GM12878 (cell line): ENCODE results near the gene REXO2. TPM values are rescaled to one million over a fixed set of nuclear protein-coding genes. Genes with fewer than 3 reads are reported as not detected.

Experiments used
- ATAC-seq: fragments of 200-7000 bp; cut with Tn5 transposase; 3 replicates; pipeline ENCODE4 v1.9.1; 2020; ENCODE audit warnings: mild to moderate bottlenecking, moderate library complexity
- BruUV-seq: library from RNA; stranded (reverse); fragments of 400-500 nt; replicated peaks from 2 replicates; lab custom pipeline; 2021; lab: Mats Ljungman, UMichigan
- CTCF ChIA-PET: fragments of 300-600 bp; sonication (Branson Sonifier 250); formaldehyde crosslinking; extraction: SDS; loops from one replicate; lab custom pipeline; 2021; ENCODE audit warnings: inconsistent platforms; lab: Yijun Ruan, JAX
- POLR2A ChIA-PET: fragments of 350-600 bp; formaldehyde crosslinking; extraction: SDS; loops from one replicate; lab custom pipeline; 2021; ENCODE audit warnings: inconsistent platforms; lab: Charles Lee
- RAD21 ChIA-PET: fragments of 300-600 bp; sonication (Branson Sonifier 250); formaldehyde crosslinking; loops from one replicate; lab custom pipeline; 2023; ENCODE audit warnings: antibody characterized with exemption; ENCODE audit not compliant: unreplicated experiment; lab: Charles Lee
- SMC1A ChIA-PET: fragments of 300-600 bp; sonication (Branson Sonifier 250); formaldehyde crosslinking; loops from one replicate; lab custom pipeline; 2023; ENCODE audit not compliant: unreplicated experiment, uncharacterized antibody; lab: Charles Lee
- DNase-seq: peaks from one replicate; pipeline ENCODE4 v3.0.0-alpha.2; 2011; ENCODE audit warnings: low read depth, low spot score
- FAIRE-seq: peaks from 3 replicates; lab custom pipeline; 2011; peaks lifted over from hg19 to GRCh38; lab: Jason Lieb, UNC
- H2AFZ ChIP-seq: 2 replicates; pipeline ENCODE4 v1.6.0; 2011; ENCODE audit warnings: low read depth, low read length, control low read depth; ENCODE audit not compliant: control insufficient read depth
- H3K27ac ChIP-seq: 2 replicates; pipeline ENCODE4 v1.5.1; 2011; ENCODE audit warnings: control low read depth; ENCODE audit not compliant: control insufficient read depth, insufficient read depth
- H3K27me3 ChIP-seq, 2 experiments: replicated peaks in 1 of 2; 2 replicates each; pipeline versions ENCODE4 v1.6.0 to v1.6.1; 2011; ENCODE audit warnings: low read length in 1 of 2; ENCODE audit not compliant: control insufficient read depth in 2 of 2, insufficient read depth in 2 of 2
- H3K36me3 ChIP-seq, 2 experiments: 2 replicates each; pipeline ENCODE4 v1.5.1; 2011; ENCODE audit warnings: low read length in 1 of 2; ENCODE audit not compliant: control insufficient read depth in 2 of 2, insufficient read depth in 2 of 2
- H3K4me1 ChIP-seq: 2 replicates; pipeline ENCODE4 v1.6.1; 2011; ENCODE audit warnings: mild to moderate bottlenecking, low read length, moderate library complexity, mixed read lengths; ENCODE audit not compliant: control insufficient read depth, insufficient read depth
- H3K4me2 ChIP-seq: 2 replicates; pipeline ENCODE4 v1.6.0; 2011; ENCODE audit warnings: control low read depth; ENCODE audit not compliant: control insufficient read depth, insufficient read depth
- H3K4me3 ChIP-seq: fragments of 200-600 bp; sonication (generic); 2 replicates; pipeline ENCODE4 v1.5.1; 2016
- H3K79me2 ChIP-seq: 2 replicates; pipeline ENCODE4 v1.6.0; 2011; ENCODE audit warnings: low read length; ENCODE audit not compliant: control insufficient read depth, insufficient read depth
- H3K9ac ChIP-seq: 2 replicates; pipeline ENCODE4 v1.8.0; 2011; ENCODE audit warnings: low read length, control low read depth, mixed read lengths; ENCODE audit not compliant: control insufficient read depth, insufficient read depth
- H3K9me3 ChIP-seq: replicated peaks from 3 replicates; pipeline ENCODE4 v1.5.1; 2011; ENCODE audit warnings: mild to moderate bottlenecking, low read length; ENCODE audit not compliant: control insufficient read depth, insufficient read depth
- H4K20me1 ChIP-seq: 2 replicates; pipeline ENCODE4 v1.6.0; 2011; ENCODE audit not compliant: control insufficient read depth, insufficient read depth
- MEF2B ChIP-seq: fragments of 450-650 bp; IDR thresholded peaks from 2 replicates; pipeline ENCODE4 v1.6.1; 2018; ENCODE audit warnings: mild to moderate bottlenecking, moderate library complexity; ENCODE audit not compliant: partially characterized antibody, poor library complexity, severe bottlenecking
- NBN ChIP-seq: fragments of 450-650 bp; IDR thresholded peaks from 2 replicates; pipeline ENCODE4 v1.6.1; 2016
- SMARCA5 ChIP-seq: fragments of 450-650 bp; IDR thresholded peaks from 2 replicates; pipeline ENCODE4 v1.6.1; 2017; ENCODE audit warnings: mild to moderate bottlenecking
- TCF3 ChIP-seq: IDR thresholded peaks from 2 replicates; pipeline ENCODE4 v1.6.1; 2012; ENCODE audit warnings: low read depth, mild to moderate bottlenecking, low read length, borderline replicate concordance; ENCODE audit not compliant: insufficient read depth
- WGBS: methylation state at CpG from one replicate; pipeline ENCODE4 v1.1.6; 2016; ENCODE audit warnings: low lambda C conversion rate; ENCODE audit not compliant: insufficient replicate concordance, insufficient coverage; ENCODE audit errors: missing lambda C conversion rate; 5-methylcytosine and 5-hydroxymethylcytosine counted together
- in situ Hi-C: fragments of 300-500 bp; cut with MboI; formaldehyde crosslinking; loops from 9 replicates; pipeline ENCODE4 v1.14.3; 2018; ENCODE audit warnings: mixed read lengths
- intact Hi-C: fragments of 100-400 bp; cut with micrococcal nuclease; formaldehyde crosslinking; loops from one replicate; pipeline ENCODE4 v1.14.2; 2022; ENCODE audit not compliant: unreplicated experiment
- polyA plus RNA-seq, 11 experiments: library from polyadenylated mRNA; depleted of rRNA in 4 of 11; unstranded in 6 of 11; stranded (reverse) in 5 of 11; fragments of >200 nt; fragmentation: Nextera tagmentation in 4 of 11; fragmentation: Illumina TruSeq in 1 of 11; extraction: Ambion mirVana in 4 of 11; extraction: Trizol in 1 of 11; gene quantifications; 1 replicate in 1 of 11; 2 replicates in 10 of 11; pipeline versions ENCODE4 v1.2.1 to v1.2.3, GENCODE V29; 2011 to 2016; ENCODE audit warnings: inconsistent platforms in 2 of 11, missing spikeins in 2 of 11, low read depth in 1 of 11
- total RNA-seq, 4 experiments: library from RNA; depleted of rRNA in 3 of 4; stranded (reverse); fragments of >200 nt in 3 of 4; fragmentation: Illumina TruSeq in 1 of 4; extraction: Trizol in 1 of 4; gene quantifications; 2 replicates each; pipeline versions ENCODE4 v1.2.1 to v1.2.3, GENCODE V29; 2013 to 2021
- TF ChIP-seq, protein P1 (sequence below): IDR thresholded peaks from 2 replicates; pipeline ENCODE4 v1.6.1; 2011; ENCODE audit warnings: borderline replicate concordance, low read depth, mild to moderate bottlenecking, moderate library complexity, low read length; ENCODE audit not compliant: insufficient read depth, poor library complexity, severe bottlenecking
- TF ChIP-seq, protein P2 (sequence below): fragments of 450-650 bp; IDR thresholded peaks from 2 replicates; pipeline ENCODE4 v1.6.1; 2016; ENCODE audit warnings: mild to moderate bottlenecking, moderate library complexity, borderline replicate concordance

REXO2 gene
- total and polyA plus RNA-seq, 10 of the 15 experiments (the other 5 are each of a cell fraction or from before 2014, with no cell fraction given), result 3.3 to 12.5 (median 5.3) TPM

DNA sequence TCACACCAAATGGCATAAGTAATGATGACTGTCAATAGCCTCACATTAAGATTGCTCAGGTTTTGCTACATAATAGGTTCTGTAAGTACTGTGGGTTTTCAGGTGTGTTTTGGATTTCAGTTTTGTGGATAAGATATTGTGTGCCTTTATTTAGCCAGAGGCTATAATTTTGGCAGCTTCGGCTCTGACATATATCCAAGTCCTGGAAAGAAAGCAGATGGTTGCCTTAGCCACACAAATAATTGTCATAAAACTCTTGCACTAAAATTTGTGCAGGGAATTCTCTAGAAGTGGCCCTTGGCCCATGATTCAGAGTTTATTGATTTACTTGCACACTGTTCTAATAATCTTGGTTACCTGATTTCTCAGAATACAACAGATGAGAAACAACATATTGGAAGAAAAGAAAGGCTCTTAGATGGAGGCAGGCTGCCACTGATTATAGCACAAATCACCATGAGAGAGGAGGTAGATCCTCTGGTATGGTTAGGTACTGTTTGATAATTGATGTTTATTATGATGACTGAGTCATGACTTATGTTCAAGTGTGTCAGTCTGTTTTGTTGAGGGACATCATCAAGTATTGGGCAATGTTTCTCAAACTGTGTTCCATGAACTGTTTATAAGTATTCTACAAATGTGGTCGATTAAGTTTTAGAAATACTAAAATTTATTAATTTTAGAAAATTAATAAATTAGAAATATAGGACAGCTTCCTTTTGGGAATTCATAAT lies 9.6 kb downstream of the REXO2 start (continued):
- no peak for TF ChIP-seq MEF2B
- TF ChIP-seq, protein P1, sequence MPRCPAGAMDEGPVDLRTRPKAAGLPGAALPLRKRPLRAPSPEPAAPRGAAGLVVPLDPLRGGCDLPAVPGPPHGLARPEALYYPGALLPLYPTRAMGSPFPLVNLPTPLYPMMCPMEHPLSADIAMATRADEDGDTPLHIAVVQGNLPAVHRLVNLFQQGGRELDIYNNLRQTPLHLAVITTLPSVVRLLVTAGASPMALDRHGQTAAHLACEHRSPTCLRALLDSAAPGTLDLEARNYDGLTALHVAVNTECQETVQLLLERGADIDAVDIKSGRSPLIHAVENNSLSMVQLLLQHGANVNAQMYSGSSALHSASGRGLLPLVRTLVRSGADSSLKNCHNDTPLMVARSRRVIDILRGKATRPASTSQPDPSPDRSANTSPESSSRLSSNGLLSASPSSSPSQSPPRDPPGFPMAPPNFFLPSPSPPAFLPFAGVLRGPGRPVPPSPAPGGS, result no peak

DNA sequence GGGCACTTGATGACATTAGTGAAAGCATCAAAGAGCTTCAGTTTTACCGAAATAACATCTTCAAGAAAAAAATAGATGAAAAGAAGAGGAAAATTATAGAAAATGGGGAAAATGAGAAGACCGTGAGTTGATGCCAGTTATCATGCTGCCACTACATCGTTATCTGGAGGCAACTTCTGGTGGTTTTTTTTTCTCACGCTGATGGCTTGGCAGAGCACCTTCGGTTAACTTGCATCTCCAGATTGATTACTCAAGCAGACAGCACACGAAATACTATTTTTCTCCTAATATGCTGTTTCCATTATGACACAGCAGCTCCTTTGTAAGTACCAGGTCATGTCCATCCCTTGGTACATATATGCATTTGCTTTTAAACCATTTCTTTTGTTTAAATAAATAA lies 10.6 kb downstream of the REXO2 start:
- CTCF ChIA-PET, result interaction anchor here (1.0 kb wide), 1 partner anchor 12 kb away, joined by 4 read pairs; no protein-coding TSS in a partner anchor
- WGBS, result 77% methylated on average over 6 of the region's 6 CpGs
- FAIRE-seq (no peak), ATAC-seq (no peak), DNase-seq (no peak)
- no peak overlapping the region for H3K4me3 ChIP-seq
- no peak overlapping the region for H2AFZ ChIP-seq
- no peaks in the 10 kb centered on the region for H3K36me3 ChIP-seq
- no peak overlapping the region for H3K27ac ChIP-seq
- no peaks in the 10 kb centered on the region for H3K9me3 ChIP-seq
- H3K4me2 ChIP-seq, result no peak overlapping the region
- SMC1A ChIA-PET, result interaction anchor here (0.7 kb wide), 1 partner anchor 22 kb away, joined by 3 read pairs; no protein-coding TSS in a partner anchor
- no peak for TF ChIP-seq NBN
- no peak for TF ChIP-seq SMARCA5
- TF ChIP-seq, protein P2, sequence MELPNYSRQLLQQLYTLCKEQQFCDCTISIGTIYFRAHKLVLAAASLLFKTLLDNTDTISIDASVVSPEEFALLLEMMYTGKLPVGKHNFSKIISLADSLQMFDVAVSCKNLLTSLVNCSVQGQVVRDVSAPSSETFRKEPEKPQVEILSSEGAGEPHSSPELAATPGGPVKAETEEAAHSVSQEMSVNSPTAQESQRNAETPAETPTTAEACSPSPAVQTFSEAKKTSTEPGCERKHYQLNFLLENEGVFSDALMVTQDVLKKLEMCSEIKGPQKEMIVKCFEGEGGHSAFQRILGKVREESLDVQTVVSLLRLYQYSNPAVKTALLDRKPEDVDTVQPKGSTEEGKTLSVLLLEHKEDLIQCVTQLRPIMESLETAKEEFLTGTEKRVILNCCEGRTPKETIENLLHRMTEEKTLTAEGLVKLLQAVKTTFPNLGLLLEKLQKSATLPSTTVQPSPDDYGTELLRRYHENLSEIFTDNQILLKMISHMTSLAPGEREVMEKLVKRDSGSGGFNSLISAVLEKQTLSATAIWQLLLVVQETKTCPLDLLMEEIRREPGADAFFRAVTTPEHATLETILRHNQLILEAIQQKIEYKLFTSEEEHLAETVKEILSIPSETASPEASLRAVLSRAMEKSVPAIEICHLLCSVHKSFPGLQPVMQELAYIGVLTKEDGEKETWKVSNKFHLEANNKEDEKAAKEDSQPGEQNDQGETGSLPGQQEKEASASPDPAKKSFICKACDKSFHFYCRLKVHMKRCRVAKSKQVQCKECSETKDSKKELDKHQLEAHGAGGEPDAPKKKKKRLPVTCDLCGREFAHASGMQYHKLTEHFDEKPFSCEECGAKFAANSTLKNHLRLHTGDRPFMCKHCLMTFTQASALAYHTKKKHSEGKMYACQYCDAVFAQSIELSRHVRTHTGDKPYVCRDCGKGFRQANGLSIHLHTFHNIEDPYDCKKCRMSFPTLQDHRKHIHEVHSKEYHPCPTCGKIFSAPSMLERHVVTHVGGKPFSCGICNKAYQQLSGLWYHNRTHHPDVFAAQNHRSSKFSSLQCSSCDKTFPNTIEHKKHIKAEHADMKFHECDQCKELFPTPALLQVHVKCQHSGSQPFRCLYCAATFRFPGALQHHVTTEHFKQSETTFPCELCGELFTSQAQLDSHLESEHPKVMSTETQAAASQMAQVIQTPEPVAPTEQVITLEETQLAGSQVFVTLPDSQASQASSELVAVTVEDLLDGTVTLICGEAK, result no peak
- no peak for TF ChIP-seq TCF3
- no peak for TF ChIP-seq MEF2B
- in situ Hi-C loops, result no loop called here
- H4K20me1 ChIP-seq, result no peaks in the 10 kb centered on the region
- no TSS peak for BruUV-seq
- H3K79me2 ChIP-seq, result no peaks in the 10 kb centered on the region
- no peaks in the 10 kb centered on the region for H3K27me3 ChIP-seq
- no peak overlapping the region for H3K9ac ChIP-seq
- intact Hi-C loops, result no loop called here
- no peaks in the 10 kb centered on the region for H3K4me1 ChIP-seq
- RAD21 ChIA-PET, result no interaction called here
- POLR2A ChIA-PET, result no interaction called here
